Measurements from ENCODE around the gene MPPED2.

DNA sequence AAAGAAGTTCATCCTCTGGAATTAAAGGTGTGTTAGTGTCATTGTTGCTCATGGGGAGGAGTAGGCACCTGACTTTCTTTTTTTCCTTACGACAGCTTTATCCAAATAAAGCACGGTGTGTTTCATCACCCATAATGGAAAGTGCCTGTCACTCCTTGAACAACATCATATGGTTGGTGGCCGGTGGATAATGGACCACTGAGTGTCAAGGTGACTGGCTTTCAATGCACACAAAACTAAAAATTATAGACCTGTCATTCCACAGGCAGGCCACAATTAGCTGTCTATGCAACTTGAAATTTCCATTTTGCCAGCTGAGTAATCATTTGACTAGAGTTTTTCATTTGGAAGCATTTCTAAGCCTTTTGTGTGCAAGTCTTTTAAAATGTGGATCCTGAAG lies 45.0 kb upstream of the MPPED2 start:
- TF ChIP-seq, protein P1, sequence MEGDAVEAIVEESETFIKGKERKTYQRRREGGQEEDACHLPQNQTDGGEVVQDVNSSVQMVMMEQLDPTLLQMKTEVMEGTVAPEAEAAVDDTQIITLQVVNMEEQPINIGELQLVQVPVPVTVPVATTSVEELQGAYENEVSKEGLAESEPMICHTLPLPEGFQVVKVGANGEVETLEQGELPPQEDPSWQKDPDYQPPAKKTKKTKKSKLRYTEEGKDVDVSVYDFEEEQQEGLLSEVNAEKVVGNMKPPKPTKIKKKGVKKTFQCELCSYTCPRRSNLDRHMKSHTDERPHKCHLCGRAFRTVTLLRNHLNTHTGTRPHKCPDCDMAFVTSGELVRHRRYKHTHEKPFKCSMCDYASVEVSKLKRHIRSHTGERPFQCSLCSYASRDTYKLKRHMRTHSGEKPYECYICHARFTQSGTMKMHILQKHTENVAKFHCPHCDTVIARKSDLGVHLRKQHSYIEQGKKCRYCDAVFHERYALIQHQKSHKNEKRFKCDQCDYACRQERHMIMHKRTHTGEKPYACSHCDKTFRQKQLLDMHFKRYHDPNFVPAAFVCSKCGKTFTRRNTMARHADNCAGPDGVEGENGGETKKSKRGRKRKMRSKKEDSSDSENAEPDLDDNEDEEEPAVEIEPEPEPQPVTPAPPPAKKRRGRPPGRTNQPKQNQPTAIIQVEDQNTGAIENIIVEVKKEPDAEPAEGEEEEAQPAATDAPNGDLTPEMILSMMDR (IDR thresholded peaks at IDR 0.05; ENCODE audit: poor library complexity) = no peak
- TF ChIP-seq EZH2 (IDR thresholded peaks at IDR 0.05; ENCODE audit: borderline replicate concordance) (no peak), EZH2phosphoT487 (IDR thresholded peaks at IDR 0.05; ENCODE audit: low read depth, severe bottlenecking, unreplicated experiment) (no peak)

All from hepatocyte (in vitro differentiated cells).